GM03348 (cell line): ENCODE results near the gene TRIP6.
A peak's percentile ranks its signal among the peaks of the same experiment; 100 is the strongest.
"Not testable (repeated sequence)": the region's sequence is repeated elsewhere in the genome, so short reads cannot be mapped to it uniquely, and the experiment has no call there.

ENCODE experiments used
- DNase-seq: peaks from one replicate; pipeline ENCODE4 v3.0.0; 2012; ENCODE audit warnings: low spot score

TRIP6 gene

DNA sequence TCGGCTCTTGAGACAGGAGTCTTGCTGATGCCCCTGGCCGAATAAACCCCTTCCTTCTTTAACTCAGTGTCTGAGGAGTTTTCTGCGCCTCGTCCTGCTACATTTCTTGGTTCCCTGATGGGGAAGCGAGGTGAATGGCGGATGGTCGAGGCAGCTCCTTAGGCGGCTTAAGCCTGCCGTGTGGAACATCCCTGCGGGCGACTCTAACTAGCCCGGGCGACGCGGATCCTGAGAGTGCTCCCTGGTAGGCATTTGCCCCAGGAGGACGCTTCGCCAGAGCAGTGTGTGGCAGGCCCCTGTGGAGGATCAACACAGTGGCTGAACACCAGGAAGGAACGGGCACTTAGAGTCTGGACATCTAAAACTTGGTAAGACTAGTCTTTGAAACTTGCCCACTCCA lies 27.8 kb upstream of the TRIP6 start:
- DNase-seq = no peak

GRCh38 chr7:100840470-100841100 lies 26.6 kb upstream of the TRIP6 start:
- no peak for DNase-seq

GRCh38 chr7:100847360-100847759 lies 19.8 kb upstream of the TRIP6 start:
- no peak for DNase-seq

- peak; percentile 98 for DNase-seq
These were observed 14.9 kb upstream of the TRIP6 start, which contains the start of gene SLC12A9 for GRCh38 chr7:100852048-100852872. Gene SLC12A9 (plus strand): TSS chr7:100852713. CDS start chr7:100854198, 1,485 bp downstream.

- DNase-seq = peak; percentile 3
These were observed 12.9 kb upstream of the TRIP6 start for GRCh38 chr7:100854146-100854895.

DNA sequence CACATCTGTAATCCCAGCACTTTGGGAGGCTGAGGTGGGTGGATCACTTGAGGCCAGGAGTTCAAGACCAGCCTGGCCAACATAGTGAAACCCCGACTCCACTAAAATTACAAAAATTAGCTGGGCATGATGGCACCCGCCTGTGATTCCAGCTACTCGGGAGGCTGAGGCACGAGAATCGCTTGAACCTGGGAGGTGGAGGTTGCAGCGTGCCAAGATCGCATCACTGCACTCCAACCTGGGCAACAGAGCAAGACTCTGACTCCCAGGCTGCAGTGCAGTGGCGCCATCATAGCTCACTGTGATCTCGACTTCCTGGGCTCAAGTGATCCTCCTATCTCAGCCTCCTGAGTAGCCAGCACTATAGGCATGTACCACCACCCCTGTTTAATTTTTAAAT lies 12.3 kb upstream of the TRIP6 start:
- not testable (repeated sequence) for DNase-seq

GRCh38 chr7:100855515-100855914 lies 11.7 kb upstream of the TRIP6 start:
- DNase-seq = no peak

DNA sequence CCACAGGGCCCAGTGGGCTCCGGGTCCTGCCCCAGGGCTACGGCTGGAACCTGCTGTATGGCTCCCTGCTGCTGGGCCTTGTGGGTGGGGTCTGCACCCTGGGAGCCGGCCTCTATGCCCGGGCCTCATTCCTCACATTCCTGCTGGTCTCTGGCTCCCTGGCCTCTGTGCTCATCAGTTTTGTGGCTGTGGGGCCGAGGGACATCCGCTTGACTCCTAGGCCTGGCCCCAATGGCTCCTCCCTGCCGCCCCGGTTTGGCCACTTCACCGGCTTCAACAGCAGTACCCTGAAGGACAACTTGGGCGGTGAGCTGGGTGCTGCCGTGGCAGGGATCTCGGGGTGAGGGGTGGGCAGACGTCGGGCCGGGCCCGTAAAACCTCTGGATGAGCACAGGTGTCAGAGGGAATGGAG lies 10.3 kb upstream of the TRIP6 start:
- peak; percentile 1 for DNase-seq

GRCh38 chr7:100859856-100860255 lies 7.3 kb upstream of the TRIP6 start:
- peak; percentile 2 for DNase-seq

- DNase-seq = peak; percentile 1
These were observed 6.2 kb upstream of the TRIP6 start for GRCh38 chr7:100860702-100861615.

DNA sequence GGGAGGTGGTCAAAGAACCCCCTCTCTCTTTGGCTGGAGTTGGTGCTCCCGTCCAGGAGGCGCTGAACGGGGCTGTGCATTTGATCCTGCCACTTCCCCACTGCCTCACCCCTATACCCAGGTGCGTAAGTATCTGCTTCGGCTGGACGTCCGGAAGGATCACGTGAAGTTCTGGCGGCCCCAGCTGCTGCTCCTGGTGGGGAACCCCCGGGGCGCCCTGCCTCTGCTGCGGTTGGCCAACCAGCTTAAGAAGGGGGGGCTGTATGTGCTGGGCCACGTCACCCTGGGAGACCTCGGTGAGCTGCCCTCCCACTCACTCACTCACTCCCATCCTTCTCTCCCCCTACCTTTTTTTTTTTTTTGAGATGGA lies 5.6 kb upstream of the TRIP6 start:
- DNase-seq = peak; percentile 1

DNA sequence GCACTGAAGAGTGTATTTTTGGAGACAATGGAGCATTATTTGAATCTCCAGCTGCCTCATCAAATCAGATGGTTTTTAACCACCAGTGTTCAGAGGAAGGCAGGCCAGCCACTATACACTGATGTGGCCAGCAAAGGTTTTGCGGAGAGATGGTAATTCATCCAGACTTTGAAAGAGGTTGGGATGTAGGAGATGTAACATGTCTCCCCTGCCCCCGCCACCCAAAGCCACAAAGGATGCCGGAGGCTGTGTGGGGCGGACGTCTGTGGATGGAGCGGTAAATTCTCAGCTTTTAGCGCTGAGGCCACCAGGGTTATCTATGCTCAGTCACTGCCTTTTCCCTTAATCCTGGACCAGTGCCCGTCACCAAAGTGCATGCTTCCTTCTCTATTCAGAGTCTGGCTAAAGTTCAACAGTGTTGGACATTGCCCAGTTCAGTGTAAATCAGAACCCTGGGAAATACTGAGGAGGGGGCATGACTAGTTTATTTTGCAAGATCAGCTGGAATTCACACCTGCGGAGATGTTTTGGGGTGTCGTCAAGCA lies 3.7 kb upstream of the TRIP6 start:
- DNase-seq = peak; percentile 1

DNA sequence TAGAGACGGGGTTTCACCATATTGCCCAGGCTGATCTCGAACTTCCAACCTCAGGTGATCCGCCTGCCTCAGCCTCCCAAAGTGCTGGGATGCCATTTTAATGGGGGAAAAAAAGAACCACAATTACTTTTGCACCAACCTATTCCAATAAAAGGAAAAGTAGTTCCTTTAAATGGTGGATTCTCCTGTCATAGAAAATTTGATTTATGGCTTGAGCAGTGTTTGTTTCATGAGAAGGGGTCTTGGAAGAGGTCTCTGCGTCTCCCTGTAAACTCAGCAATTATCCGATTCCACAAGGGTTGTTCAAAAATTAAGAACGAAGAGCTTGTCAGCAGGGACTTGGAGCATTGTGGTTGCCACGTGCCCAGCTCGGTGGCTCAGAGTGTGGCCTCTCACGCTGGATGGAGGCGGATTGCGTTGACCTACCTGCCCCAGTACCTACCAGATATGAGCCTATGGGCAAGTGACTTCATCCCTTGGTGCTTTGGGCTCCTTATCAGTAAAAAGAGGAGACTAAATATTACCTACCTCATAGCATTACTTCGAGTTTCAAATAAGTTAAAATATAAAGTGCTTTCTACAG lies 2.8 kb upstream of the TRIP6 start:
- DNase-seq = peak; percentile 1

GRCh38 chr7:100865372-100865911 lies 1.7 kb upstream of the TRIP6 start:
- no peak for DNase-seq

- peak; percentile 58 for DNase-seq
These were observed 1.1 kb upstream of the TRIP6 start for GRCh38 chr7:100865938-100866728.

DNA sequence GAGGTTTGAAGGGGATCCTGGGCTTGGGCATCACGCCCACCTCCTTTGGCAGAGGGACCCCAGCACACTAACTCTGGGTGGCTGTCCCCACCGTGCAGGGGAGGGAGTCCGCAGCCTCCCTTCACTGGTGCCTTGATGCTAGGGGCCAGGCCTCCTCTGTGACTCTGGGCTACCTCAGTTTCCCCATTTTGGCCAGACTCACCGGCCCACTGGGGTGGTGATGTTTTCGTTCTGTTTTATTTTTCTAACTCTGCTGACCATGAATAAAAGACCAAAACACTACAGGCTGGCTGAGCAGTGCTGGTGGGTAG lies 503 bp upstream of the TRIP6 start:
- no peak for DNase-seq

DNA sequence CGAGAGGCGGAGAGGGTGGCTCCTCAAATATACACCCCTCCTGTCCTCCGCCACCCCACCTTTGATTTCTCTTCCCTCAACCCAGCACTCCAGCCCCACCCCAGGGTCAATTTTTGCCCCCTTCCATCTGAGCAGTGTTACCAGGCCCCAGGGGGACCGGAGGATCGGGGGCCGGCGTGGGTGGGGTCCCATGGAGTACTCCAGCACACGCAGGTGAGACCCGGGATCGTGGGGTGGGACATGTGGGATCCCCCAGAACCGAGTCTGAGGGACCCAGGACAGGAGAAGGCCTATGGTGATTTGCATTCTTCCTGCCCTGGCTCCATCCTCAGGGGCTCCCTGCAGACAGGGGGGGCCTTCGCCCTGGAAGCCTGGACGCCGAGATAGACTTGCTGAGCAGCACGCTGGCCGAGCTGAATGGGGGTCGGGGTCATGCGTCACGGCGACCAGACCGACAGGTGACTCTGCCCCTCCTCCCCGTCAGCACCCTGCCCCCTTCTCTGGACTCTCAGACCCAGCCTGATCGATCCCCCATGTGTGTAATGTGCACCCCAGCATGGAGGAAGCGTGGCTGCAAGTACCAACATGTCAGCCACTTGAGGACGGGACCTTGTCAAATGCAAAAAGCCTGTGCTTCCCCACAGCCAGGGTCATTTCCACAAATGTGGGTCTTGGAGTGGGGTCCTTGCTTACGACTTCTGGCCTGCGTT lies 744 bp downstream of the TRIP6 start:
- DNase-seq = no peak

DNA sequence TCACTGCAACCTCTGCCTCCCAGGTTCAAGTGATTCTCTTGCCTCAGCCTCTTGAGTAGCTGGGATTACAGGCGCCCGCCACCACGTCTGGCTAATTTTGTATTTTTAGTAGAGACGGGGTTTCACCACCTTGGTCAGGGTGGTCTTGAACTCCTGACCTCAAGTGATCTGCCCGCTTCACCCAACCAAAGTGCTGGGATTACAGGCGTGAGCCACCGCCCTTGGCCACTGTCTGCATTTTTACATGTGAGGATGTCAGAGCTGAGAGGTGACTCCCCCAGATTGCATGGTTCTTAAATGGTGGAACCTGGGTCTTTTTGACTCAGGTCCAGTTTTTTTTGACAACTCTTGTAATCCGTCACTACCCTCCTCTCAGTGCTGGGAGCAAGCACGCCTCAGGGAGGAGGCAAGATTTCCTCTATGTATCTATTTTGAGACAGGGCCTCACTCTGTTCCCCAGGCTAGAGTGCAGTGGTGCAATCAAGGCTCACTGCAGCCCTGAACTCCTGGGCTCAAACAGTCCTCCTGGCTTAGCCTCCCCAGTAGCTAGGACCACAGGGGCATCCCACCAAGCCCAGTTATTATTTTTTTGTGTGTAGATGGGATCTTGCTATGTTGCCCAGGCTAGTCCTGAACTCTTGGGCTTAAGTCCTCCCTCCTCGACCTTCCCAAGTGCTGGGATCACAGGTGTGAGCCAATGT lies 6.6 kb downstream of the TRIP6 start:
- no peak for DNase-seq

- no peak for DNase-seq
These were observed 7.1 kb downstream of the TRIP6 start for GRCh38 chr7:100874300-100874576.
